Fibroblast of mammary gland (primary cell): ENCODE measurements around the gene FIP1L1.

Source experiments
- DNase-seq: peaks from one replicate; pipeline ENCODE4 v3.0.0-alpha.2; 2010; ENCODE audit warnings: low read depth
- H3K4me3 ChIP-seq: 2 replicates; pipeline ENCODE4 v1.5.1; 2011; ENCODE audit warnings: low read depth, mild to moderate bottlenecking, low read length, moderate library complexity; ENCODE audit not compliant: control insufficient read depth
- CTCF ChIP-seq: conservative IDR thresholded peaks from 2 replicates; pipeline ENCODE4 v1.5.1; 2011; ENCODE audit warnings: low read depth, low read length, inconsistent platforms; ENCODE audit not compliant: control insufficient read depth, insufficient read depth

FIP1L1 gene

GRCh38 chr4:53497487-53498244 is 120.2 kb downstream of the FIP1L1 start:
- peak; percentile 4 for TF ChIP-seq CTCF

GRCh38 chr4:53498706-53499105 is 121.3 kb downstream of the FIP1L1 start:
- no peak for DNase-seq
- TF ChIP-seq CTCF: no peak
- no peak overlapping the region for H3K4me3 ChIP-seq

More at GRCh38 chr4:53497487-53498244, 120.2 kb downstream of the FIP1L1 start:
- DNase-seq: peak; percentile 59
- no peak overlapping the region for H3K4me3 ChIP-seq

- no peak for TF ChIP-seq CTCF
- no peak for DNase-seq
- H3K4me3 ChIP-seq: no peak overlapping the region
These were observed 122.3 kb downstream of the FIP1L1 start for GRCh38 chr4:53499791-53500190.

GRCh38 chr4:53500546-53500945 is 123.1 kb downstream of the FIP1L1 start:
- H3K4me3 ChIP-seq: no peak overlapping the region
- DNase-seq: no peak
- TF ChIP-seq CTCF: no peak

GRCh38 chr4:53501561-53501960 is 124.1 kb downstream of the FIP1L1 start:
- no peak for TF ChIP-seq CTCF
- no peak overlapping the region for H3K4me3 ChIP-seq
- DNase-seq: no peak

GRCh38 chr4:53502094-53502493 is 124.7 kb downstream of the FIP1L1 start:
- DNase-seq: no peak
- TF ChIP-seq CTCF: no peak
- no peak overlapping the region for H3K4me3 ChIP-seq
